Astrocyte (in vitro differentiated cells and primary cell): ENCODE data around the gene RNLS.

Source experiments
- CTCF ChIP-seq: IDR thresholded peaks from 2 replicates; pipeline ENCODE4 v1.5.1; 2011; ENCODE audit warnings: low read depth, mild to moderate bottlenecking, inconsistent platforms, low read length, moderate library complexity; ENCODE audit not compliant: insufficient read depth
- EZH2 ChIP-seq: IDR thresholded peaks from 2 replicates; pipeline ENCODE4 v1.6.1; 2012; ENCODE audit warnings: mild to moderate bottlenecking, low read length, inconsistent platforms; ENCODE audit not compliant: insufficient read depth

- TF ChIP-seq EZH2 = no peak
- no peak for TF ChIP-seq CTCF
These were observed 311.2 kb downstream of the RNLS start for GRCh38 chr10:88271761-88272543.
